ENCODE data around the gene UBE2E2.

GRCh38 chr3:23425410-23425809, 222.3 kb downstream of the UBE2E2 start:
- TF ChIP-seq CTCF (IDR thresholded peaks at IDR 0.05) (no peak), EZH2 (IDR thresholded peaks at IDR 0.05; ENCODE audit: borderline replicate concordance, insufficient read depth, low read depth, low read length, poor library complexity, severe bottlenecking) (no peak)

Measured in B cell (primary cell).